PC-9 (cell line): ENCODE measurements around the gene KRT37.

Experiments used
- EZH2 ChIP-seq: fragments of 200-600 bp; sonication (generic); IDR thresholded peaks from 2 replicates; pipeline ENCODE4 v1.8.0; 2017; ENCODE audit warnings: antibody characterized with exemption, low read depth
- TF ChIP-seq, protein P1 (sequence below): fragments of 200-600 bp; sonication (generic); conservative IDR thresholded peaks from 2 replicates; pipeline ENCODE4 v1.6.1; 2017; ENCODE audit warnings: mixed run types, antibody characterized with exemption, mild to moderate bottlenecking, moderate library complexity

DNA sequence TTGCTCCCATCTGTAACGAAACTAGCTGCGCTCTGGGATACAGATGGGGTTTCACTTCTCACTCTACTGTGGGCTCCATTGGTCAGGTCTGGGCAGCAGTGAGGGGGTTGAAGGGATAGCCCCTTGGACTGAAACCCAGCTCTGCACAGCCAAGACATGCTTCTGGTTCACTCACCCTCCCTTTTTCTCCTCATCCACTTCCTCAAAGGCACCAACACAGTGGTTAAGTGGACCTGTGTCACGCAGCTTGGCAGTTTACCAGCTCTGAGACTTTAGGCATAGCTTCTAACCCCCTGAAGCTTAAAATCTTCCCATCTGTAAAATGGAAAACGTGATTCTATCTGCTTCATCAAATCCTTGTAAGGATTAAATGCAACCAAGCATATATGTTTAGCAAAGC, 27.9 kb upstream of the KRT37 start:
- TF ChIP-seq, protein P1, sequence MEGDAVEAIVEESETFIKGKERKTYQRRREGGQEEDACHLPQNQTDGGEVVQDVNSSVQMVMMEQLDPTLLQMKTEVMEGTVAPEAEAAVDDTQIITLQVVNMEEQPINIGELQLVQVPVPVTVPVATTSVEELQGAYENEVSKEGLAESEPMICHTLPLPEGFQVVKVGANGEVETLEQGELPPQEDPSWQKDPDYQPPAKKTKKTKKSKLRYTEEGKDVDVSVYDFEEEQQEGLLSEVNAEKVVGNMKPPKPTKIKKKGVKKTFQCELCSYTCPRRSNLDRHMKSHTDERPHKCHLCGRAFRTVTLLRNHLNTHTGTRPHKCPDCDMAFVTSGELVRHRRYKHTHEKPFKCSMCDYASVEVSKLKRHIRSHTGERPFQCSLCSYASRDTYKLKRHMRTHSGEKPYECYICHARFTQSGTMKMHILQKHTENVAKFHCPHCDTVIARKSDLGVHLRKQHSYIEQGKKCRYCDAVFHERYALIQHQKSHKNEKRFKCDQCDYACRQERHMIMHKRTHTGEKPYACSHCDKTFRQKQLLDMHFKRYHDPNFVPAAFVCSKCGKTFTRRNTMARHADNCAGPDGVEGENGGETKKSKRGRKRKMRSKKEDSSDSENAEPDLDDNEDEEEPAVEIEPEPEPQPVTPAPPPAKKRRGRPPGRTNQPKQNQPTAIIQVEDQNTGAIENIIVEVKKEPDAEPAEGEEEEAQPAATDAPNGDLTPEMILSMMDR: no peak
- no peak for TF ChIP-seq EZH2
